ENCODE results near the gene MYT1.
"Not testable (repeated sequence)": the region's sequence is repeated elsewhere in the genome, so short reads cannot be mapped to it uniquely, and the experiment has no call there.

The MYT1 gene

DNA sequence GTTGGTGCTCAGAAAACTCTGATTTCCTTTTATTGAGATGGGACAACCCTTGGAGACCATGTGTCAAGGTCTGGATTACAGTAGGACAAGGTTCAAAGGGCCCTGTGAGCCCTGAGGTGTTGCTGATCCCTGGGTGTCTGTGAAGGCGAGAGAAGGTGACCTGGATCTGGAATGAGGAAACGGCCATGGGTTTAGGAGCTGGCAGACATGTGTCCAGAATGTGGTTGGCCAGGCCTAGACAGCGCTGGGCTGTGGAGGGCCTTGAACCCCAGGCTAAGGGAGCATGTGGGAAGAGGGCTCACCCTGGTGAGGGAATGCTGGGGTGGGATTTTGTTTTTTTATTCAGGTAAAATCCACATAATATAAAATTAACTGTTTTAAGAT, 116.2 kb downstream of the MYT1 start:
- WGBS, 2 donors (ENCODE audit: extremely low coverage in 2 of 2, insufficient read length in 2 of 2, insufficient replicate concordance in 1 of 2): no CpG with 5 or more reads among the region's 3 CpGs

DNA sequence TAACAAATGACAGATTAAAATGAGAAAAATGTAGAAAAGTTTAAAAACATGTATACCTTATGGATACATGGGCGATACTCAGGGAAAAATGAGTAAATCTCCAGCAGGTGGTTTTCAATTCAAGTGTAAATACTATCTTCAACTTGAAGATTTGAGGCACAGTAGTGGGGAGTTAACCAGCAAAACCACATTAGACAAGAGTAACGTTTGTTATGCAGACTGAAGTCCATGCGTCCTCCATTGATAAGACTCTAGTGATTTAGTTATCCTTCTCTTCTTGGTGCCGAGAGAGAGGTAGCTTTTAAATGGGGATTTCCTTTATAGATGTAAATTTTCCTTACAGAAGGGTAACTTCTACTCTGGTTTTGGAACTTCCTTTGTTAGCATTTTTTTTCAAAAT, 119.4 kb downstream of the MYT1 start:
- Histone ChIP-seq H3K4ac (ENCODE audit: low read length) (no peak overlapping the region), H3K36me3 (replicated peaks in 1 of 2; ENCODE audit: control insufficient read depth in 2 of 2, insufficient read depth in 2 of 2, low read length in 2 of 2) (no peaks in the 10 kb centered on the region), H4K8ac (ENCODE audit: low read depth, low read length) (no peak overlapping the region), H3K23ac (ENCODE audit: low read depth, low read length, poor library complexity) (no peak overlapping the region), H3K18ac (ENCODE audit: low read length) (no peak overlapping the region), H4K91ac (ENCODE audit: low read depth, low read length, poor library complexity) (no peak overlapping the region), H3K4me2 (ENCODE audit: insufficient read depth, low read length, poor library complexity, severe bottlenecking) (no peak overlapping the region), H3K4me3 (ENCODE audit: low read length in 2 of 2) (no peak overlapping the region), H2BK5ac (ENCODE audit: low read length) (no peak overlapping the region), H2BK120ac (ENCODE audit: low read depth, low read length) (no peak overlapping the region), H2BK12ac (ENCODE audit: low read length) (no peak overlapping the region), H3K27ac (replicated peaks; ENCODE audit: low read length) (no peak overlapping the region), H3K9me3 (replicated peaks in 1 of 2; ENCODE audit: control insufficient read depth in 2 of 2, insufficient read depth in 1 of 2, low read depth in 1 of 2, low read length in 2 of 2) (peaks cover 2 to 5% of the 10 kb centered on the region in 2 donors), H3K27me3 (ENCODE audit: control insufficient read depth in 3 of 3, insufficient read depth in 3 of 3, low read depth in 1 of 3, low read length in 3 of 3) (peaks cover 0 to 4% (median 0%) of the 10 kb centered on the region in 3 experiments), H3K4me1 (ENCODE audit: control insufficient read depth in 2 of 2, insufficient read depth in 1 of 2, low read depth in 1 of 2, low read length in 2 of 2) (no peaks in the 10 kb centered on the region), H3K9ac (ENCODE audit: low read depth, low read length, poor library complexity) (no peak overlapping the region), H2AK5ac (ENCODE audit: low read depth, low read length) (no peak overlapping the region), H2BK15ac (ENCODE audit: low read length) (no peak overlapping the region), H3K79me1 (ENCODE audit: low read depth, low read length) (no peaks in the 10 kb centered on the region), H3K14ac (ENCODE audit: low read length) (no peak overlapping the region), H2AFZ (ENCODE audit: low read length) (no peak overlapping the region)
- WGBS, 2 donors (ENCODE audit: extremely low coverage in 2 of 2, insufficient read length in 2 of 2, insufficient replicate concordance in 1 of 2): no CpG with 5 or more reads among the region's 4 CpGs
- no peak for DNase-seq (ENCODE audit: low spot score)

More for the DNA sequence above, 116.2 kb downstream of the MYT1 start:
- Histone ChIP-seq H2BK12ac (ENCODE audit: low read length) (no peak overlapping the region), H3K79me1 (ENCODE audit: low read depth, low read length) (no peaks in the 10 kb centered on the region), H3K9me3 (replicated peaks in 1 of 2; ENCODE audit: control insufficient read depth in 2 of 2, insufficient read depth in 1 of 2, low read depth in 1 of 2, low read length in 2 of 2) (peaks cover 2 to 5% of the 10 kb centered on the region in 2 donors), H2AK5ac (ENCODE audit: low read depth, low read length) (no peak overlapping the region), H3K18ac (ENCODE audit: low read length) (no peak overlapping the region), H4K8ac (ENCODE audit: low read depth, low read length) (no peak overlapping the region), H3K4me3 (ENCODE audit: low read length in 2 of 2) (no peak overlapping the region), H3K9ac (ENCODE audit: low read depth, low read length, poor library complexity) (no peak overlapping the region), H3K23ac (ENCODE audit: low read depth, low read length, poor library complexity) (no peak overlapping the region), H3K27me3 (ENCODE audit: control insufficient read depth in 3 of 3, insufficient read depth in 3 of 3, low read depth in 1 of 3, low read length in 3 of 3) (peaks cover 0 to 4% (median 0%) of the 10 kb centered on the region in 3 experiments), H4K91ac (ENCODE audit: low read depth, low read length, poor library complexity) (no peak overlapping the region), H3K36me3 (replicated peaks in 1 of 2; ENCODE audit: control insufficient read depth in 2 of 2, insufficient read depth in 2 of 2, low read length in 2 of 2) (peaks cover 0 to 6% of the 10 kb centered on the region in 2 donors), H3K4me2 (ENCODE audit: insufficient read depth, low read length, poor library complexity, severe bottlenecking) (no peak overlapping the region), H3K14ac (ENCODE audit: low read length) (no peak overlapping the region), H2BK15ac (ENCODE audit: low read length) (no peak overlapping the region), H3K4ac (ENCODE audit: low read length) (no peak overlapping the region), H2BK5ac (ENCODE audit: low read length) (no peak overlapping the region), H2BK120ac (ENCODE audit: low read depth, low read length) (no peak overlapping the region), H2AFZ (ENCODE audit: low read length) (no peak overlapping the region), H3K4me1 (ENCODE audit: control insufficient read depth in 2 of 2, insufficient read depth in 1 of 2, low read depth in 1 of 2, low read length in 2 of 2) (no peaks in the 10 kb centered on the region), H3K27ac (replicated peaks; ENCODE audit: low read length) (no peak overlapping the region)
- no peak for DNase-seq (ENCODE audit: low spot score)

DNA sequence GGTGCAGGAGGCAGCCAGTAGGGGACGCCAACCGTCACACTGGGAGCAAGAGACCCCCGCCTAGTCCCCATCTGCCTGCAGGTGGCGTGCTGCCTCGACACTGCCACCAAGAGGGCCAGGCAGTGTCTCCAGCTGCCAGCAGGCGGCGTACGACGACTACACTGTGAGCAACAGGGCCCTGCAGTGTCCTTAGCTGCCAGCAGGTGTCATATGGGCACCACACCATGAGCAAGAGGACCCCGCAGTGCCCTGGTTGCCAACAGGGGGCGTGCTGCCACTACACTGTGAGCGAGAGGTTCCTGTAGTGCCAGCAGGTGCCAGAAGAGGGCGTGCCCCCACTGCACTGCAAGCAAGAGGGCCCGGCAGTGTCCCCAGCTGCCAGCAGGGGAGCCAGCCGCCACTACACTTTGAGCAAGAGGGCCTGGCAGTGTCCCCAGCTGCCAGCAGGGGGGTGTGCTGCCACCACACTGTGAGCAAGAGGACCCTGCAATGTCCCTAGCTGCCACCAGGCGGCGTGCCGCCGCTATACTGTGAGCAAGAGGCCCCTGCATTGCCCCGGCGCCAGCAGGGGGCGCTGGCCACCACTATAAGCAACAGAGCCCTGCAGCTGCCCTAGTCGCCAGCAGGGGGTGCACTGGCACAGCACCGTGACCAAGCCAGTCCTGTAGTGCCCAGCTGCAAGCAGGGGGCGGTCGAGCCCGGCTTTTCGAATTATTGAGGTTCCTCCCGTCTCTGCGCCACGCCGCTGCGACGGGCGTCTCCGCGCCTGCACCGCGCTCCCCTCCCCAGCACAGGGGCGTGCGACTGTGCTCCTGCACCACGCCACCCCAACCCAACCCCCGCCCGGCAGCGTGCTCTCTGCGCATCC, 121.6 kb downstream of the MYT1 start:
- not testable (repeated sequence) for H3K27me3 ChIP-seq (ENCODE audit: control insufficient read depth in 3 of 3, insufficient read depth in 3 of 3, low read depth in 1 of 3, low read length in 3 of 3); H3K4me2 ChIP-seq (ENCODE audit: insufficient read depth, low read length, poor library complexity, severe bottlenecking); H4K91ac ChIP-seq (ENCODE audit: low read depth, low read length, poor library complexity); H3K9me3 ChIP-seq (replicated peaks in 1 of 2; ENCODE audit: control insufficient read depth in 2 of 2, insufficient read depth in 1 of 2, low read depth in 1 of 2, low read length in 2 of 2); H3K4me3 ChIP-seq (ENCODE audit: low read length in 2 of 2); H3K4me1 ChIP-seq (ENCODE audit: control insufficient read depth in 2 of 2, insufficient read depth in 1 of 2, low read depth in 1 of 2, low read length in 2 of 2); H3K27ac ChIP-seq (replicated peaks; ENCODE audit: low read length); H2AFZ ChIP-seq (ENCODE audit: low read length); H3K18ac ChIP-seq (ENCODE audit: low read length); H2BK12ac ChIP-seq (ENCODE audit: low read length); DNase-seq (ENCODE audit: low spot score); H4K8ac ChIP-seq (ENCODE audit: low read depth, low read length); H2BK120ac ChIP-seq (ENCODE audit: low read depth, low read length); H3K9ac ChIP-seq (ENCODE audit: low read depth, low read length, poor library complexity); H3K4ac ChIP-seq (ENCODE audit: low read length); H3K79me1 ChIP-seq (ENCODE audit: low read depth, low read length); H2AK5ac ChIP-seq (ENCODE audit: low read depth, low read length); H3K36me3 ChIP-seq (replicated peaks in 1 of 2; ENCODE audit: control insufficient read depth in 2 of 2, insufficient read depth in 2 of 2, low read length in 2 of 2); H3K23ac ChIP-seq (ENCODE audit: low read depth, low read length, poor library complexity); H2BK15ac ChIP-seq (ENCODE audit: low read length); H2BK5ac ChIP-seq (ENCODE audit: low read length); H3K14ac ChIP-seq (ENCODE audit: low read length)
- no CpG with 5 or more reads among the region's 46 CpGs for WGBS, 2 donors (ENCODE audit: extremely low coverage in 2 of 2, insufficient read length in 2 of 2, insufficient replicate concordance in 1 of 2)

DNA sequence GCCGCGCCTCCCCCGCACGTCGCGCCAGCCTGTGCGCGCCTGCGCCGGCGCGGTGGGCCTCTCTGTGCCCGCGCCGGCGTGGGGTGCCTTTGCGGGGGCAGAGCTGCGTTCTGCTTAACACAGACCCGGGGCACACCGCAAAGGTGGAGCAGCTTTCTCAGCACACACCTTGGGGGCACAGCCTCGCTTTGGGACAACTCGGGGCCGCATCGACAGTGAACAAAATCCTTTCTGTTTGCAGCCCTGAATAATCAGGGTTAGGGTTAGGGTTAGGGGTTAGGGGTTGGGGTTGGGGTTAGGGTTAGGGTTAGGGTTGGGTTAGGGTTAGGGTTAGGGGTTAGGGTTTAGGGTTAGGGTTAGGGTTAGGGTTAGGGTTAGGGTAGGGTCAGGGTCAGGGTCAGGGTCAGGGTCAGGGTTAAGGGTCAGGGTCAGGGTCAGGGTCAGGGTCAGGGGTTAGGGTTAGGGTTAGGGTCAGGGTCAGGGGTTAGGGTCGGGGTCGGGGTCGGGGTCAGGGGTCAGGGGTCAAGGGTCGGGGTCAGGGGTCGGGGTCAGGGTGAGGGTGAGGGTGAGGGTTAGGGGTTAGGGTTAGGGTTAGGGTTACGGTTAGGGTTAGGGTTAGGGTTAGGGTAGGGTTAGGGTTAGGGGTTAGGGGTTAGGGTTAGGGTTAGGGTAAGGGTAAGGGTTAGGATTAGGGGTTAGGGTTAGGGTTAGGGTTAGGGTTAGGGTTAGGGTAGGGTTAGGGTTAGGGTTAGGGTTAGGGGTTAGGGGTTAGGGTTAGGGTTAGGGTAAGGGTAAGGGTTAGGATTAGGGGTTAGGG, 122.4 kb downstream of the MYT1 start:
- H4K8ac ChIP-seq (ENCODE audit: low read depth, low read length); H3K9ac ChIP-seq (ENCODE audit: low read depth, low read length, poor library complexity); H3K14ac ChIP-seq (ENCODE audit: low read length); H2BK12ac ChIP-seq (ENCODE audit: low read length); H3K4ac ChIP-seq (ENCODE audit: low read length); H3K4me1 ChIP-seq (ENCODE audit: control insufficient read depth in 2 of 2, insufficient read depth in 1 of 2, low read depth in 1 of 2, low read length in 2 of 2); H2BK15ac ChIP-seq (ENCODE audit: low read length); H3K36me3 ChIP-seq (replicated peaks in 1 of 2; ENCODE audit: control insufficient read depth in 2 of 2, insufficient read depth in 2 of 2, low read length in 2 of 2); H2BK120ac ChIP-seq (ENCODE audit: low read depth, low read length); H3K4me3 ChIP-seq (ENCODE audit: low read length in 2 of 2); H3K79me1 ChIP-seq (ENCODE audit: low read depth, low read length); H2AK5ac ChIP-seq (ENCODE audit: low read depth, low read length); H3K18ac ChIP-seq (ENCODE audit: low read length); H3K27ac ChIP-seq (replicated peaks; ENCODE audit: low read length); DNase-seq (ENCODE audit: low spot score); H4K91ac ChIP-seq (ENCODE audit: low read depth, low read length, poor library complexity); H3K27me3 ChIP-seq (ENCODE audit: control insufficient read depth in 3 of 3, insufficient read depth in 3 of 3, low read depth in 1 of 3, low read length in 3 of 3); H2BK5ac ChIP-seq (ENCODE audit: low read length); H3K4me2 ChIP-seq (ENCODE audit: insufficient read depth, low read length, poor library complexity, severe bottlenecking); H3K23ac ChIP-seq (ENCODE audit: low read depth, low read length, poor library complexity); H3K9me3 ChIP-seq (replicated peaks in 1 of 2; ENCODE audit: control insufficient read depth in 2 of 2, insufficient read depth in 1 of 2, low read depth in 1 of 2, low read length in 2 of 2); H2AFZ ChIP-seq (ENCODE audit: low read length): not testable (repeated sequence)
- WGBS, 2 donors (ENCODE audit: extremely low coverage in 2 of 2, insufficient read length in 2 of 2, insufficient replicate concordance in 1 of 2): 100% methylated on average over 1 of the region's 30 CpGs; no CpG with 5 or more reads in 1 of the 2 donors
